Progenitor cell of endocrine pancreas (in vitro differentiated cells): Measurements from ENCODE around the gene OTC. TPM values are rescaled to one million over a fixed set of nuclear protein-coding genes. Genes with fewer than 3 reads are reported as not detected.

Source experiments
- DNase-seq: peaks from one replicate; pipeline ENCODE4 v3.0.0; 2021; ENCODE audit warnings: low spot score; ENCODE audit not compliant: unreplicated experiment
- H3K27ac Mint-ChIP-seq: 2 replicates; pipeline ENCODE4 v1.8.0; 2021; ENCODE audit warnings: mild to moderate bottlenecking, moderate library complexity, mixed read lengths
- H3K27me3 Mint-ChIP-seq: 2 replicates; pipeline ENCODE4 v1.8.0; 2021; ENCODE audit warnings: mixed read lengths
- H3K36me3 Mint-ChIP-seq: 2 replicates; pipeline ENCODE4 v1.8.0; 2022; ENCODE audit warnings: mixed read lengths; ENCODE audit not compliant: insufficient read depth
- H3K4me1 Mint-ChIP-seq: 2 replicates; pipeline ENCODE4 v1.8.0; 2021; ENCODE audit warnings: low read depth, mixed read lengths
- H3K4me3 Mint-ChIP-seq: 2 replicates; pipeline ENCODE4 v1.8.0; 2021; ENCODE audit warnings: low read depth, mild to moderate bottlenecking, moderate library complexity, mixed read lengths
- H3K9me3 Mint-ChIP-seq: 2 replicates; pipeline ENCODE4 v1.8.0; 2021; ENCODE audit warnings: low read depth, mixed read lengths
- long read RNA-seq: library from polyadenylated mRNA; unstranded; transcript quantifications from one replicate; pipeline ENCODE4 v2.0.0, GENCODE V29; 2020
- total RNA-seq: library from RNA; stranded (reverse); gene quantifications from 2 replicates; pipeline ENCODE4 v1.2.1, GENCODE V29; 2021
- TF ChIP-seq, protein P1 (sequence below): fragments of 200-600 bp; sonication (generic); IDR thresholded peaks from one replicate; pipeline ENCODE4 v1.5.0; 2021; ENCODE audit warnings: antibody characterized with exemption, mild to moderate bottlenecking; ENCODE audit not compliant: unreplicated experiment

Gene OTC
- total RNA-seq: 0.31 TPM in 1 of 2 replicates, not detected in the other
- long read RNA-seq, partial matches to known transcripts: 0 of 1 reads
- long read RNA-seq, other reads (novel, unspliced or antisense): 0 of 1 reads

DNA sequence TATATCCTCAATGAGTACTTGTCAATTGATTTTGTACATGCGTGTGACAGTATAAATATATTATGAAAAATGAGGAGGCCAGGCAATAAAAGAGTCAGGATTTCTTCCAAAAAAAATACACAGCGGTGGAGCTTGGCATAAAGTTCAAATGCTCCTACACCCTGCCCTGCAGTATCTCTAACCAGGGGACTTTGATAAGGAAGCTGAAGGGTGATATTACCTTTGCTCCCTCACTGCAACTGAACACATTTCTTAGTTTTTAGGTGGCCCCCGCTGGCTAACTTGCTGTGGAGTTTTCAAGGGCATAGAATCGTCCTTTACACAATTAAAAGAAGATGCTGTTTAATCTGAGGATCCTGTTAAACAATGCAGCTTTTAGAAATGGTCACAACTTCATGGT lies at the start of gene OTC:
TSS of gene OTC (plus strand) at position 243 of the 400 bp plus-strand sequence. CDS start at position 336, 93 bp downstream.
- DNase-seq: no peak
- TF ChIP-seq, protein P1, sequence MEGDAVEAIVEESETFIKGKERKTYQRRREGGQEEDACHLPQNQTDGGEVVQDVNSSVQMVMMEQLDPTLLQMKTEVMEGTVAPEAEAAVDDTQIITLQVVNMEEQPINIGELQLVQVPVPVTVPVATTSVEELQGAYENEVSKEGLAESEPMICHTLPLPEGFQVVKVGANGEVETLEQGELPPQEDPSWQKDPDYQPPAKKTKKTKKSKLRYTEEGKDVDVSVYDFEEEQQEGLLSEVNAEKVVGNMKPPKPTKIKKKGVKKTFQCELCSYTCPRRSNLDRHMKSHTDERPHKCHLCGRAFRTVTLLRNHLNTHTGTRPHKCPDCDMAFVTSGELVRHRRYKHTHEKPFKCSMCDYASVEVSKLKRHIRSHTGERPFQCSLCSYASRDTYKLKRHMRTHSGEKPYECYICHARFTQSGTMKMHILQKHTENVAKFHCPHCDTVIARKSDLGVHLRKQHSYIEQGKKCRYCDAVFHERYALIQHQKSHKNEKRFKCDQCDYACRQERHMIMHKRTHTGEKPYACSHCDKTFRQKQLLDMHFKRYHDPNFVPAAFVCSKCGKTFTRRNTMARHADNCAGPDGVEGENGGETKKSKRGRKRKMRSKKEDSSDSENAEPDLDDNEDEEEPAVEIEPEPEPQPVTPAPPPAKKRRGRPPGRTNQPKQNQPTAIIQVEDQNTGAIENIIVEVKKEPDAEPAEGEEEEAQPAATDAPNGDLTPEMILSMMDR: no peak
- Mint-ChIP-seq H3K27ac (no peak within 1 kb of the TSS), H3K27me3 (no peaks in the 10 kb centered on the region), H3K4me3 (no peak within 1 kb of the TSS), H3K36me3 (no peaks in the 10 kb centered on the region), H3K9me3 (peaks cover 21% of the 10 kb centered on the region), H3K4me1 (peaks cover 14% of the 10 kb centered on the region)

DNA sequence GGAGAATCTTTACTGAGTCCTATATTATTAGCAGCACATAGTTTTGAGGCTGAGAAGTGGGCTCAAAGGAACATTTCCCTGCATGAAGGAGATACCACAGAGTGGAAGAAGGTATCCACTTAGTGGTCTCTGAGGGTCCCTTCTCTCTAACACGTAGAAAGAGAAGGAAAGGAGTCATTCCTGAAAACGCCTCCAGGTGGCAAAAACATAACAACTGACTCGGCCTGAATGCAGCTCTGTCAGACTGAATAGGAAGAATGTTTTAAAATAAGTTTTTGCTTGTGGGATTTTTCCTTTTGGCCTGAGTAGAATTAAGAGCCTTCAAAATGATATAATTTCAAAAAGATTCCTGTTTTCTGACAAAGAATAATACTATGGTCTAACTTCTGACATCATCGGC lies 48.4 kb upstream of the OTC start:
- H3K36me3 Mint-ChIP-seq: peaks cover 7% of the 10 kb centered on the region
- H3K27ac Mint-ChIP-seq: no peak overlapping the region
- peaks cover 3% of the 10 kb centered on the region for H3K9me3 Mint-ChIP-seq
- H3K4me1 Mint-ChIP-seq: no peaks in the 10 kb centered on the region
- no peaks in the 10 kb centered on the region for H3K27me3 Mint-ChIP-seq
- no peak for DNase-seq
- TF ChIP-seq, protein P1: peak; percentile 48
- H3K4me3 Mint-ChIP-seq: no peak overlapping the region

DNA sequence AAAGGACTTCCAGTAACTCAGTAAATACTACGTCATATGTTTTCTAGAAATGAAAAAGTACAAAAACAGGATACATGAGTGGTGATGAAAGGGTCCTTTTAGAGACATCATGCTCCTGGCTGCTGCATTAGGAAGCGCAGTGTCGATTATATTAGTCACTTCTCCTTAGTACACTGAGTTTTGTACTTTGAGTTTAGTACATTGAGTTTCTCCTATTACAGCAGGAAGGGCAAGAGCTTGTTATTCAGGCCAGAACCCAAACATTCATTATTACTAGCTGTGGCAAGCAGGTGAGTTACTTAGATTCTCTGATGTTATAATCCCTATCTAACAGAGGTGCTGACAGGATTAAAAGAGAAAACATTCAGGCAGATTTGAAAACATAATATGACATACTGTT lies 46.4 kb upstream of the OTC start:
- H3K9me3 Mint-ChIP-seq: peaks cover 3% of the 10 kb centered on the region
- peaks cover 9% of the 10 kb centered on the region for H3K36me3 Mint-ChIP-seq
- DNase-seq: no peak
- no peaks in the 10 kb centered on the region for H3K4me1 Mint-ChIP-seq
- TF ChIP-seq, protein P1: no peak
- no peak overlapping the region for H3K4me3 Mint-ChIP-seq
- H3K27ac Mint-ChIP-seq: no peak overlapping the region
- no peaks in the 10 kb centered on the region for H3K27me3 Mint-ChIP-seq

DNA sequence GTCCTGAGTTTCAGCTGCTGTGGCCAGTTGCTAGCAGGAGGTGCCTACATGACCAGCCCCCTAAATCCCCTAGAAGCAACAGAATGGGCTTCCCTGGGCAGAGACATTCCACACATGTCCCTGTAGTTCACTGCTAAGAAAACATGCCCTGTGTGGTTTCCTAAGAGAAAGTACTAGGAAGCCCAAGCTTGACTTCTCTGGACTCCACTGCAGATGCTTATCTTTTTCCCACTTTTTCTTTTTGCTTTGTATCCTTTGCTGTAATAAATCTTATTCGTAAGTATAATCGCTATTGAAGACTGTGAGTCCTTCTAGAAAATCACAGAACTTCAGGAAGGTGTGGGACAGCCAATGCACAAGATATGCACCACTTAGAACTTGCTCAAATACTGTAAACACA lies 40.7 kb upstream of the OTC start:
- no peak overlapping the region for H3K4me3 Mint-ChIP-seq
- peaks cover 20% of the 10 kb centered on the region for H3K36me3 Mint-ChIP-seq
- TF ChIP-seq, protein P1: no peak
- no peaks in the 10 kb centered on the region for H3K27me3 Mint-ChIP-seq
- H3K27ac Mint-ChIP-seq: no peak overlapping the region
- no peak for DNase-seq
- peaks cover 17% of the 10 kb centered on the region for H3K4me1 Mint-ChIP-seq
- peaks cover 14% of the 10 kb centered on the region for H3K9me3 Mint-ChIP-seq

DNA sequence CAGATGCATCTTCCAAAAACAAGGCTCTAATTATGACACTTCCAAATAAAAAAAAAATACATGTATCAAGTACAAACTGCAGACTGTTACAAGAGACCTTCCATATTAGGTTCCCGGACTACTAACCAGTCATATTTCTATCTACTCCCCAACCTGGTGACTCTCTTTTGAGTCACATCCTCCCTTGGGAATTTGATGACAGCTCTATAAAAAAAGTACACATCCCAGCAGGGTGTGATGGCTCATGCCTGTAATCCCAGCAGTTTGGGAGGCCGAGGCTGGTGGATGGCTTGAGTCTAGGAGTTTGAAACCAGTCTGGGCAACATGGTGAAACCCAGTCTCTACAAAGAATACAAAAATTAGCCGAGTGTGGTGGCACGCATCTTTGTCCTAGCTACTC lies 40.0 kb upstream of the OTC start:
- Mint-ChIP-seq H3K4me1 (peaks cover 17% of the 10 kb centered on the region), H3K36me3 (peaks cover 20% of the 10 kb centered on the region), H3K27me3 (no peaks in the 10 kb centered on the region), H3K4me3 (no peak overlapping the region), H3K27ac (no peak overlapping the region), H3K9me3 (peaks cover 14% of the 10 kb centered on the region)
- no peak for DNase-seq
- TF ChIP-seq, protein P1: no peak
